ENCODE results near the gene IRAK3.
A peak's percentile ranks its signal among the peaks of the same experiment; 100 is the strongest.
"Not testable (repeated sequence)": the region's sequence is repeated elsewhere in the genome, so short reads cannot be mapped to it uniquely, and the experiment has no call there.

The IRAK3 gene

DNA sequence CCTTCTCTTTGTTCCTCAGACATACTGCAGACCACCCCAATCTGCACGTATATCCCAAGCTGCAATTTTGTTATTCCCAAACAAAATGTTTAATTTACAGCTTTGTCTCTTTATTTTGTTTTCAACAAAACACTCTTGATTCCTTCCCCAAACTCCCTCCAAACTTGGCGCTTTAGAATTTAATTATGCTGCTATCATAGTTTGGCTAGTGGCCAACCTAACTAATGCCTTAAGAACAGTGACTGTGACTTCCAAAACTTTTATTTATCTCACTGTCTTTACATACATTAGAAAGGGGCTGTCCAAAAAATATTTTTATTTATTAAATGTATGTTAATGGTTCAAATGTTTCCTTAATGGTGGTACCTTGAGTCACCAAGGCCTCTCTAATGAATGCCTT, 26.3 kb upstream of the IRAK3 start:
- Mint-ChIP-seq H3K27me3 (no peaks in the 10 kb centered on the region), H3K4me1 (ENCODE audit: low read depth) (peaks cover 72% of the 10 kb centered on the region), H3K9me3 (ENCODE audit: low read depth) (peaks cover 10% of the 10 kb centered on the region), H3K4me3 (no peak overlapping the region), H3K36me3 (peaks cover 36% of the 10 kb centered on the region), H3K27ac (no peak overlapping the region)

DNA sequence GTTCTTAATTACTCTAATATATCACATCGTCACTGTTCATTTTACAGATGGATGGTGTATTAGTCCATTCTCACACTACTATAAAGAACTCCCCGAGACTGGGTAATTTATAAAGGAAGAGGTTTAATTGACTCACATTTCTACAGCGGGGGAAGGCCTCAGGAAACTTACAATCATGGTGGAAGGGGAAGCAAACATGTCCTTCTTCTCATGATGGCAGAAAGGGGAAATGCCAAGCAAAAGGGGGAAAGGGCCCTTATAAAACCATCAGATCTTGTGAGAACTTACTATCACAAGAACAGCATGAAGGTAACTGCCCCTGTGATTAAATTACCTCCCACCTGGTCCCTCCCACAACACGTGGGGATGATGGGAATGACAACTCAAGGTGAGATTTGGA, 25.7 kb upstream of the IRAK3 start:
- H3K36me3 Mint-ChIP-seq = peaks cover 37% of the 10 kb centered on the region

DNA sequence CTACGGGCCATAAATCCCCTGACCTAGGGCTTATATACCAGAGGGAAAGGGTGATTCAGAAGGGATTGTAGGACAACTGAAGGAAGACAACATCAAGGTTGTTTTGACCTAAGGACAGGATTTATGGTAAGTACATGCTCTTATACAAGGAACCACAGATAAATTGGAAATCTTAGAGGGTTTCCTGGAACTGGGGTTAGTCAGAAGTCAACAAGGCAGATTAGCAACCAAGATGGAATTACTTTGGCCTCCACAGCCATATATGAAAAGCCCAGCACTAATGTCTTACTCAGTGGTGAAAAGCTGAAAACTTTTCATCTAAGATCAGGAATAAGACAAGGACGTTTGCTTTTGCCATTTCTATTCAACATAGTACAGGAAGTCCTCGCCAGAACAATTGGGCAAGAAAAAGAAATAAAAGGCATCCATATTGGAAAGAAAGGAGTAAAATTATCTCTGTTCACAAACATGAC, 24.6 kb upstream of the IRAK3 start:
- H3K9me3 Mint-ChIP-seq (ENCODE audit: low read depth) = peaks cover 10% of the 10 kb centered on the region
- peak overlapping the region; percentile 25 for H3K4me3 Mint-ChIP-seq
- no peaks in the 10 kb centered on the region for H3K27me3 Mint-ChIP-seq
- peaks cover 78% of the 10 kb centered on the region for H3K4me1 Mint-ChIP-seq (ENCODE audit: low read depth)
- peak overlapping the region; percentile 77 for H3K27ac Mint-ChIP-seq
- H3K36me3 Mint-ChIP-seq = peaks cover 36% of the 10 kb centered on the region

More for the DNA sequence above, 25.7 kb upstream of the IRAK3 start:
- Mint-ChIP-seq H3K4me3 (peak overlapping the region; percentile 13), H3K27ac (peak overlapping the region; percentile 77), H3K9me3 (ENCODE audit: low read depth) (peaks cover 10% of the 10 kb centered on the region), H3K4me1 (ENCODE audit: low read depth) (peaks cover 77% of the 10 kb centered on the region), H3K27me3 (no peaks in the 10 kb centered on the region)

DNA sequence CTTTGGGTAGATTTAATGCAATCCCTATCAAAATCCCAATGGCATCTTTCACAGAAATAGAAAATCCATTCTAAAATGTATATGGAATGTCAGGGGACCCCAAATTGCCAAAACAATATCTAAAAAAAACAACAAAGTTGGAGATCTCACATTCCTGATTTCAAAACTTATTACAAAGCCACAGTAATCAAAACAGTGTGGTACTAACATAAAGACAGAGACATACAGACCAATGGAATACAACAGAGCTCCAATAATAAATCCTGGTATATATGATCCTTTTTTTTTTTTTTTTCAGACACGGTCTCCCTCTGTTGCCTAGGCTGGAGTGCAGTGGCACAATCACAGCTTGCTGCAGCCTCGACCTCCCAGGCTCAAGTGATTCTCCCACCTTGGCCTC, 23.9 kb upstream of the IRAK3 start:
- H3K36me3 Mint-ChIP-seq = peaks cover 32% of the 10 kb centered on the region

DNA sequence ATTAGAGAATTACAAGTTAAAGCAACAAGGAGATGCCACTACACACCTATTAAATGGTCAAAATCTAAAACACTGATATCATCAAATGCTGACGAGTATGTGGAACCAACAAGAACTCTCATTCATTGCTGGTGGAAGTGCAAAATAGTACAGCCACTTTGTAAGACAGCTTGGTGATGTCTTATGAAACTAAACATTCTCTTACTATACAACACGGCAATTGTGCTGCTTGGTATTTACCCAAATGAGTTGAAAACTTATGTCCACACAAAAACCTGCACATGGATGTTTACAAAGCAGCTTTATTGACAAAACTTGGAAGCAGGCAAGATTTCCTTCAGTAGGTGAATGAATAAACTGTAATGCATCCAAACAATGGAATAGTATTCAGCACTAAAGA, 22.5 kb upstream of the IRAK3 start:
- Mint-ChIP-seq H3K36me3 (peaks cover 32% of the 10 kb centered on the region), H3K4me1 (ENCODE audit: low read depth) (peaks cover 77% of the 10 kb centered on the region), H3K27me3 (no peaks in the 10 kb centered on the region), H3K4me3 (peak overlapping the region; percentile 59), H3K9me3 (ENCODE audit: low read depth) (peaks cover 10% of the 10 kb centered on the region), H3K27ac (no peak overlapping the region)

More for the DNA sequence above, 23.9 kb upstream of the IRAK3 start:
- Mint-ChIP-seq H3K27me3 (no peaks in the 10 kb centered on the region), H3K9me3 (ENCODE audit: low read depth) (peaks cover 10% of the 10 kb centered on the region), H3K4me1 (ENCODE audit: low read depth) (peaks cover 74% of the 10 kb centered on the region), H3K4me3 (peak overlapping the region; percentile 2), H3K27ac (no peak overlapping the region)

DNA sequence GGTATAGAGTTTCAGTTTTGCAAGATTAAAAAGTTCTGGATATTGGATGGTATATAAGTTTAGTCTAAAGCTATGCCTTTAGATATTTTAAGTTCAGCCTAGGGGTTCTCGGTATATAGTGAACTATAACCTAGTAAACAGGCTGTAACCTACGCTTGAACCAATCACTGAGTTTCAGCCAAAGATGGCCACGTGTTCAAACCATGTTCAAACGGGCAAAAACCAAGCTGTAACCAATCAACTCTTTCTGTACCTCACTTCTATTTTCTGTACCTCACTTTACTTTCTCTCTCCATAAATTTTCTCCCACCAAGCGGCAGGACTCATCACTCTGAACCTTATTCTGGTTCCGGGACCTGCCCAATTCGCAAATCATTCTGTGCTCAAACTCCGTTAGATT, 20.6 kb upstream of the IRAK3 start:
- peaks cover 2% of the 10 kb centered on the region for H3K27me3 Mint-ChIP-seq
- H3K27ac Mint-ChIP-seq = peak overlapping the region; percentile 98
- H3K9me3 Mint-ChIP-seq (ENCODE audit: low read depth) = peaks cover 6% of the 10 kb centered on the region
- H3K4me3 Mint-ChIP-seq = peak overlapping the region; percentile 96
- peaks cover 26% of the 10 kb centered on the region for H3K36me3 Mint-ChIP-seq
- peaks cover 64% of the 10 kb centered on the region for H3K4me1 Mint-ChIP-seq (ENCODE audit: low read depth)

DNA sequence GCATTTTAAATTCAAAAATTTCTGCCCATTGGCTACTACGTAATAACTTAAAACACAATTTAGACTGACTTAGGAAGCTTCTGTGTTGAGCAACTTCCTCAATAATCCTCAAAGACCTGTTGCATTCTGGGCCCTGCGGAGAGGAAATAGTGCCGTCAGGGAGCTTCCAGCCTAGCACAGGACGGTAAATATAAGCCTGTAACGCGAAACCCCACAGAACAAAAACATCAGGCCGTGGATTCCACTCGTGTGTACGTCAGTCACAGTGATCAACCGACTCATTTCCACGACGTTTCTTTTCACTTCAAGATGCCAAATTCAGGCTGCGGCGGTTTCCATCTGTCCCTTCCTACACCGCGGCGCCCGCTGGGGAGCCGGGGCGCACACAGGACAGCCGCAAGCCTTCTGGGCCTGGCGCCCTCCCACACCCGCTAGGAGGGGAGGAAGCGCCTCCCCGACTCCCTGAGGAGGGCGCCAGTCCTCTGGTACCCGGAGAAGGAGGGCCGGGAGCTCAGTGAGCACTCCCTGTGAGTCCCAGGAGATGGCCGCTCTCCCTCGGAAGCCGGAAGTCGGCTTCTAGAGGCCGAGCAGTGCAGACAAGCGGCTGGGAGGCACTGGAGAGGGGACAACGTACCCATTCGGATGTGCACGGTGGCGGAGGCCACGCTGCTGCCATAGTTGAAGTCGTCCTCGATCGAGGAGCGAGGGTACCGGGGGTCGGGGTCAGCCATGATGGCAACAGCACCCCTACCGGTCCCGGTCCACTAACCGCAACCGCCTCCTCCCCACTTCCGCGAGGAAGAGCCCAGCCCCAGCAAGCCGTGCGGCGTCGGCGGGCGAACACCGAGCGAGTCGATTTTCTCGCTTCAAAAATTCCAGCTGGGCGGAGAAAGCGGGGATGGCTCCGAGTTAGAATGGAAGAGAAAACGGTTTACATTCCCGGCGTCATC, 19.5 kb upstream of the IRAK3 start, which contains the start of gene TMBIM4:
TMBIM4 (minus strand) TSS at position 776 of the 950 bp plus-strand sequence; CDS start at position 731, 45 bp downstream.
- H3K4me3 Mint-ChIP-seq = peak within 1 kb of the TSS; percentile 96
- H3K36me3 Mint-ChIP-seq = peaks cover 23% of the 10 kb centered on the region
- peak within 1 kb of the TSS; percentile 98 for H3K27ac Mint-ChIP-seq
- peaks cover 6% of the 10 kb centered on the region for H3K9me3 Mint-ChIP-seq (ENCODE audit: low read depth)
- H3K27me3 Mint-ChIP-seq = peaks cover 2% of the 10 kb centered on the region
- H3K4me1 Mint-ChIP-seq (ENCODE audit: low read depth) = peaks cover 53% of the 10 kb centered on the region

DNA sequence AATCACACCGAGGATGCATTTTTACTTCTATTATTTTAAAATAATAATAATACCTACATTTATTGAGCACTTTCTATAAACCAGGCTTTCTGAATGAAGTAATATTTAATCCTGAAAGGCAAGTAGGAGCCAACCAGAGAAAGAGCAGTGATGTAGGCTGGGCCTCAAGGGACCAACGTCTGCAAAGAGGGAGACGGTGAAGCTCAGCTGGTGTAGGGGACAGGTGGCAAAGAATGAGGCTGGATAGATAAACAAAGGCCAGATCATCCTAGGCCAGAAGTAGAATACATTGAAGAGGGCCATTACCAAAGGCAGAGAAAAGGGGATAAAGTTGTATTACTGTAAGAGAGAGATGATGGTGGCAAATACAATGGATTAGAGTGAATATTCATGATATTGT, 18.4 kb upstream of the IRAK3 start:
- Mint-ChIP-seq H3K27ac (peak overlapping the region; percentile 98), H3K27me3 (peaks cover 2% of the 10 kb centered on the region), H3K4me1 (ENCODE audit: low read depth) (peaks cover 43% of the 10 kb centered on the region), H3K36me3 (peaks cover 16% of the 10 kb centered on the region), H3K9me3 (ENCODE audit: low read depth) (peaks cover 3% of the 10 kb centered on the region), H3K4me3 (peak overlapping the region; percentile 96)

DNA sequence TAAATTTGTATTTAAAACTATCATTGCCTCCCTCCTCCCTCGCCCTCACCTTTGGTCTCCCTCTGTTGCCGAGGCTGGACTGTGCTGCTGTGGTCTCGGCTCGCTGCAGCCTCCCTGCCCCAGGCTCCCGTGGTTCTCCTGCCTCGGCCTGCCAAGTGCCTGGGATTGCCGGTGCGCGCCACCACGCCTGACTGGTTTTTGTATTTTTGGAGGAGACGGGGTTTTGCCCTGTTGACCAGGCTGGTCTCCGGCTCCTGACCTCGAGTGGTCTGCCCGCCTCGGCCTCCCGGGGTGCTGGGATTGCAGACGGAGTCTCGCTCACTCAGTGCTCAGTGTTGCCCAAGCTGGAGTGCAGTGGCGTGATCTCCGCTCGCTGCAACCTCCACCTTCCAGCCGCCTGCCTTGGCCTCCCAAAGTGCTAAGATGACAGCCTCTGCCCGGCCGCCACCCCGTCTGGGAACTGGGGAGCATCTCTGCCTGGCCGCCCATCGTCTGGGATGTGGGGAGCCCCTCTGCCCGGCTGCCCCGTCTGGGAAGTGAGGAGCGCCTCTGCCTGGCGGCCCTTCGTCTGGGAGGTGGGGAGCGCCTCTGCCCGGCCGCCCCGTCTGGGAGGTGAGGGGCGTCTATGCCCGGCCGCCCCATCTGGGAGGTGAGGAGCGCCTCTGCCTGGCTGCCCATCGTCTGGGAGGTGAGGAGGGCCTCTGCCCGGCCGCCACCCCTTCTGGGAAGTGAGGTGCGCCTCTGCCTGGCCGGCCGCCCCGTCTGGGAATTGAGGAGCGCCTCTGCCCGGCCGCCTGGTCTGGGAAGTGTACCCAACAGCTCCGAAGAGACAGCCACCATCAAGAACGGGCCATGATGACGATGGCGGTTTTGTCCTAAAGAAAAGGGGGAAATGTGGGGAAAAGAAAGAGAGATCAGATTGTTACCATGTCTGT, 14.4 kb upstream of the IRAK3 start:
- not testable (repeated sequence) for H3K27ac Mint-ChIP-seq; H3K36me3 Mint-ChIP-seq; H3K27me3 Mint-ChIP-seq; H3K4me3 Mint-ChIP-seq; H3K9me3 Mint-ChIP-seq (ENCODE audit: low read depth)
- H3K4me1 Mint-ChIP-seq (ENCODE audit: low read depth) = peaks cover 11% of the 10 kb centered on the region

DNA sequence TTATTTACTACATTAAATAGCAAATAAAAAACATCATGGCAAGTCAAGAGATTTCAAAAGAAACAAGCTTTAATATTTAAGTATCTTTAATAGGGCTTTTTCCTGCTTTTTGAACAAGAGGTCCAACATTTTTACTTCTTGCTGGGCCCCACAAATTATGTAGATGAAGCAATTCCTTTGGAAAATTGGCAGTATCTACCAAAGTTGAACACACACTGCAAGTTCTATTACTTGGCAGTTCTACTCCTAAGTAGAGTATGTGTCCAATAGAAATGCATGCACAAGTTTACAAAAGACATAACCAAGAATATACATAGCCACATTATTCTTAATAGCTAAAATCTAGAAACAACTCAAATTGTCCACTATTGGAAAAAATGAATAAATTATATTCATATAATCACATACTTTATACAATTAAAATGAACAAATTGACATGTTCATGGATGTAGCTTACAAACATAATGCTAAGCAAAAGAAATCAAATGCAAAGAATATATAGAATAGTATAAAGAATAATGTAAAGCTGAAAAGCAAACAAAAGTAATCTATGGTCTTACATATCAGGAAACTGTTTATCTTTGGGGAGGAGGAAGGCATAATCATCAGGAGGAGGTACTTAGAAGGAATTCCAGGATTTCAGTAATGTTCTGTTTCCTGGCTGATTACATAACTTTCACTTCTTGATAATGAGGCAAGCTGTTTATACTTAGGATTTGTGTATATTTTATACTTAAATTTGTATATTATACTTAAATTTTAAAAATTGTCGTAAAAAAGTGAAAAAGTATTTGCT, 12.7 kb upstream of the IRAK3 start:
- Mint-ChIP-seq H3K27me3 (peaks cover 9% of the 10 kb centered on the region), H3K4me3 (no peak overlapping the region), H3K9me3 (ENCODE audit: low read depth) (no peaks in the 10 kb centered on the region), H3K36me3 (no peaks in the 10 kb centered on the region), H3K27ac (no peak overlapping the region), H3K4me1 (ENCODE audit: low read depth) (peaks cover 2% of the 10 kb centered on the region)

DNA sequence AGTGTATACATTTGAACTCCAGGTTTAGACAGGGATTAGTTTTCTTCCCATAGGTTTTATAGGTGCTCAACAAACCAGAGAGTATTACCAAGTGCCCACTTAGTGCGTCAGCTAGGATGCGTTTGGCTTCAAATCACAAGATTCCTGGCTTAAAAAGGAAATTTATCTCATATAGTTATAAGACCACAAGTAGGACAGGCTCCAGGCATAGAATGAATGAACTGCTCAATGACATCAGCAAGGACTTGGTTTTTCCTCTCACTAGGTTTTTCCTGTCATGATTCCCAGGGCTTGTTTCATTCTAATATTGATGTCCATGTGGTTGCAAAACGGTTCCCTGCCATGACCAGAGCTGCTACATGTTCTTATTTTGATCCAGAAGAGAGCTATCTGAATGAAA, 6.1 kb upstream of the IRAK3 start:
- peaks cover 6% of the 10 kb centered on the region for H3K9me3 Mint-ChIP-seq (ENCODE audit: low read depth)
- no peak overlapping the region for H3K27ac Mint-ChIP-seq
- no peak overlapping the region for H3K4me3 Mint-ChIP-seq
- H3K27me3 Mint-ChIP-seq = peaks cover 37% of the 10 kb centered on the region
- H3K36me3 Mint-ChIP-seq = peaks cover 9% of the 10 kb centered on the region
- H3K4me1 Mint-ChIP-seq (ENCODE audit: low read depth) = no peaks in the 10 kb centered on the region

DNA sequence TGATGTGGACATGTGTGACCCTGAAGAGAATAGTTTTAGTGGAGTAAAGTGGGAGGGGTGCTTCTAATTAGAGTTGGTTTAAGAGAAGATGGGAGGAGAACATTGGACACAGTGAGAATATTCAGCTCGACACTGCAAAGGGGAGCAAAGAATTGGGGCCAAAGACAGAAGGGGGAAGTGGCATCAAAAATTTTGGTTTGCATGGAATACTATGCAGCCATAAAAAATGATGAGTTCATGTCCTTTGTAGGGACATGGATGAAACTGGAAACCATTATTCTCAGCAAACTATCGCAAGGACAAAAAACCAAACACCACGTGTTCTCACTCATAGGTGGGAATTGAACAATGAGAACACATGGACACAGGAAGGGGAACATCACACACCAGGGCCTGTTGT, 4.2 kb upstream of the IRAK3 start:
- H3K4me1 Mint-ChIP-seq (ENCODE audit: low read depth); H3K4me3 Mint-ChIP-seq; H3K36me3 Mint-ChIP-seq; H3K9me3 Mint-ChIP-seq (ENCODE audit: low read depth); H3K27ac Mint-ChIP-seq: not testable (repeated sequence)
- peaks cover 40% of the 10 kb centered on the region for H3K27me3 Mint-ChIP-seq

DNA sequence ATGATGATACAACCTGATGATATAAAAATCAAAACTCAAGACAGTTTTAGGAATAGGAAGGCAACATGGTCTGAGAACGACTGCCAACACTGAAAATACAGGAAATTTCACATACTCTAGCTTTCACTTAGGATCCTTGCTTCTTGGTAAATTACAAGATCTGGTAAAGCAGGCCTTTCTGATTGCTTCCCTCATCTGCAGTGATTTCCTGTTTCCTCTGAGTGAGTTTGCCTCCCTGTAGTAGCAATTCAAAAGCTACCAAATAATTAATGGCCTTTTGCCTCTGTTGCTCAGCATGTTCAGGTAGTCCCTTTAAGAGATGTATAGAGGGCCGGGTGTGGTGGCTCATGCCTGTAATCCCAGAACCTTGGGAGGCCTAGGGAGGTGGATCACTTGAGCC, 2.0 kb upstream of the IRAK3 start:
- Mint-ChIP-seq H3K27ac (peak overlapping the region; percentile 1), H3K9me3 (ENCODE audit: low read depth) (peaks cover 6% of the 10 kb centered on the region), H3K4me1 (ENCODE audit: low read depth) (peaks cover 3% of the 10 kb centered on the region), H3K27me3 (peaks cover 59% of the 10 kb centered on the region), H3K4me3 (no peak overlapping the region), H3K36me3 (peaks cover 10% of the 10 kb centered on the region)

DNA sequence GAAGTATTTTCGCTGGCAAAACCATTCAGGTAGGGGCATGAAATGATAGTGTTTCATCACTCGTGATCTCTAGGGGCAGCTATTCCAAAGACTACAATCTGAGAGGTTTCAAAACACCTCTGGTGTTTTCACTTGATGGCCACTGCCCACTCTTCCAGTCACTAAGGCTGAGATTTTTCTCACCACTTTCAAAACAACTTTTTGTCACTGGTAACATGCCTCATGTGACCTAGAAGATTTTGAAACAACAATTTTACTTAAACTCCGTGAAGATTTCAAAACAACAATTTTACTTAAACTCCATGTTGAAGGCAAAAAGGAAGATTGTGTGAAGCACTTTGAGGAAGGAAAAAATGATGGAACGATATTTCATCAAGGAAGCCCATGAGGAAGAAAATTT, 1.2 kb upstream of the IRAK3 start:
- Mint-ChIP-seq H3K4me3 (peak overlapping the region; percentile 85), H3K4me1 (ENCODE audit: low read depth) (peaks cover 3% of the 10 kb centered on the region), H3K27me3 (peaks cover 57% of the 10 kb centered on the region), H3K36me3 (peaks cover 10% of the 10 kb centered on the region), H3K27ac (no peak overlapping the region), H3K9me3 (ENCODE audit: low read depth) (peaks cover 6% of the 10 kb centered on the region)

All from activated naive CD8-positive, alpha-beta T cell (primary cell).